Pancreas (tissue), 10 donors: Measurements from ENCODE around the gene BRINP3. TPM values are rescaled to one million over a fixed set of nuclear protein-coding genes. Genes with fewer than 3 reads are reported as not detected.

Experiments
- ATAC-seq, 4 donors: fragments of 200-7000 bp; cut with Tn5 transposase; one replicate each; pipeline versions ENCODE4 v1.8.0 to v1.9.1; 2020; ENCODE audit warnings: mild to moderate bottlenecking in 4 of 4, moderate library complexity in 4 of 4
- DNase-seq, 6 donors: peaks; one replicate each; pipeline ENCODE4 v3.0.0-alpha.2; 2020
- FAIRE-seq: peaks from 2 replicates; lab custom pipeline; 2012; peaks lifted over from hg19 to GRCh38; lab: Jason Lieb, UNC
- H3K27ac ChIP-seq, 4 donors: fragments of 200-600 bp; sonication (generic); 1 replicate in 3 of 4; 2 replicates in 1 of 4; pipeline versions ENCODE4 v1.5.0 to v1.8.0; 2020
- H3K27me3 ChIP-seq, 4 donors: fragments of 200-600 bp; one replicate each; pipeline ENCODE4 v1.8.0; 2021
- H3K36me3 ChIP-seq, 3 donors: fragments of 200-600 bp; sonication (generic) in 1 of 3; one replicate each; pipeline versions ENCODE4 v1.5.0 to v1.8.0; 2020 to 2021
- H3K4me1 ChIP-seq, 3 donors: fragments of 200-600 bp; one replicate each; pipeline ENCODE4 v1.8.0; 2021
- H3K4me3 ChIP-seq, 4 donors: fragments of 200-600 bp; sonication (generic) in 2 of 4; one replicate each; pipeline versions ENCODE4 v1.5.0 to v1.8.0; 2020 to 2021
- H3K9me3 ChIP-seq, 4 donors: fragments of 200-600 bp; one replicate each; pipeline ENCODE4 v1.8.0; 2021
- CTCF ChIP-seq, 4 donors: fragments of 200-600 bp; sonication (generic) in 3 of 4; IDR thresholded peaks; one replicate each; pipeline versions ENCODE4 v1.5.0 to v1.8.0; 2021; ENCODE audit warnings: antibody characterized with exemption in 4 of 4
- WGBS, 2 donors: extraction: QIAGEN DNeasy Blood & Tissue Kit; methylation state at CpG; one replicate each; pipeline ENCODE4 v1.1.7; 2013; 5-methylcytosine and 5-hydroxymethylcytosine counted together
- intact Hi-C, 3 donors: fragments of 100-400 bp; cut with DNase I; formaldehyde crosslinking; loops; one replicate each; pipeline versions ENCODE4 v1.11.1 to v1.14.2; 2022
- polyA plus RNA-seq, 2 donors: library from polyadenylated mRNA; stranded (reverse); fragments of 200-250 nt; gene quantifications; one replicate each; pipeline ENCODE4 v1.2.3, GENCODE V29; 2013
- total RNA-seq, 6 donors: library from RNA; stranded (reverse); fragmentation: NEBNext Ultra II Directional in 4 of 6; extraction: Animal tissue kit (Norgen Biotek cat#: 25700) in 4 of 6; gene quantifications; one replicate each; pipeline versions ENCODE4 v1.2.1 to v1.2.4, GENCODE V29; 2021 to 2023
- donor health status: healthy with polysubstance abuse.
- donor health status: DM: no; HTN: no; CAD: no; lungs with moderate emphysema.
- donor health status: DM: no; HTN: no; CAD: no.
- donor health status: control.
- donor health status: control.
- donor health status: Bipolar disorder and iron deficiency.
- donor health status: DM: yes; HTN: yes; CAD: no.
- donor health status: DM: no; HTN: no; CAD: no.
- donor health status: DM: no; HTN: no; CAD: no.
- donor health status: DM: yes; HTN: yes; CAD: no.

BRINP3 gene
- total and polyA plus RNA-seq, 8 donors, result 0.24 to 0.42 TPM; not detected in 6

DNA sequence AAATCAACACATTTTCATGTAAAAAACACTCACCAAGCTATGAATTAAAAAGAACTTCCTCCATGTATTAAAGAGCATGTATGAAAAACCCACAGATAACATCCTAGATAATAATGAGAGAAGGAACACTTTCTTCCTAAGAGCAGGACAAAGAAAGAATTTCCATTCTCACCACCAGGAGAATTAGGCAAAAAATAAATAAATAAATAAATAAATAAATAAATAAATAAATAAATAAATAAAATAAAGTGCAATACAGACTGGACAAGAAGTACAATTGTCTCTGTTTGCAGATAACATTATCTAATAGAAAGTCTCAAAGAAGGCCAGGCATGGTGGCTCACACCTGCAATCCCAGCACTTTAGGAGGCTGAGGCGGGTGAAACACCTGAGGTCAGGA lies 218.2 kb downstream of the BRINP3 start:
- no peaks in the 10 kb centered on the region for H3K4me1 ChIP-seq
- 78 to 100% methylated on average over 1 of the region's 1 CpG for WGBS, 2 donors
- no peaks in the 10 kb centered on the region for H3K36me3 ChIP-seq
- intact Hi-C loops, result no loop called here
- H3K27ac ChIP-seq, result no peak overlapping the region
- no peak for TF ChIP-seq CTCF (IDR thresholded peaks at IDR 0.05)
- no peak for ATAC-seq
- H3K27me3 ChIP-seq, result no peaks in the 10 kb centered on the region
- no peak for DNase-seq
- FAIRE-seq, result no peak
- H3K9me3 ChIP-seq, result no peaks in the 10 kb centered on the region
- no peak overlapping the region for H3K4me3 ChIP-seq

DNA sequence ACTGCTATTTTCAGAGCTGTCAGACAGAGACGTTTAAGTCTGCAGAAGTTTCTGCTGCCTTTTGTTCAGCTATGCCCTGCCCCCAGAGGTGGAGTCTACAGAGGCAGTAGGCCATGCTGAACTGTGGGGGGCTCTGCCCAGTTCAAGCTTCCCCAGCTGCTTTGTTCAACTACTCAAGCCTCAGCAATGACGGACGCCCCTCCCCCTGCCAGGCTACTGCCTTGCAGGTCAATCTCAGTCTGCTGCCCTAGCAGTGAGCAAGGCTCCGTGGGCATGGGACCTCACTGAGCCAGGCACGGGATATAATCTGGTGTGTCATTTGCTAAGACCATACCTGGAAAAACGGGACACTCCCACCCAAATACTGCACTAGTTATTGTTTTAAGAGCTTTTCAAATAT lies 219.7 kb downstream of the BRINP3 start:
- 45 to 64% methylated on average over 6 of the region's 6 CpGs for WGBS, 2 donors
- H3K9me3 ChIP-seq, result no peaks in the 10 kb centered on the region
- no peak for TF ChIP-seq CTCF (IDR thresholded peaks at IDR 0.05)
- no peaks in the 10 kb centered on the region for H3K4me1 ChIP-seq
- no peak for FAIRE-seq
- H3K4me3 ChIP-seq, result no peak overlapping the region
- H3K36me3 ChIP-seq, result no peaks in the 10 kb centered on the region
- peak in 2 of 6 donors; percentile 15 to 30 for DNase-seq
- no peak for ATAC-seq
- no peak overlapping the region for H3K27ac ChIP-seq
- intact Hi-C loops, result no loop called here
- no peaks in the 10 kb centered on the region for H3K27me3 ChIP-seq

GRCh38 chr1:190252046-190252445 lies 225.6 kb downstream of the BRINP3 start:
- Histone ChIP-seq H3K27me3 (no peaks in the 10 kb centered on the region), H3K27ac (no peak overlapping the region), H3K4me3 (no peak overlapping the region), H3K36me3 (no peaks in the 10 kb centered on the region), H3K4me1 (no peaks in the 10 kb centered on the region), H3K9me3 (no peaks in the 10 kb centered on the region)
- DNase-seq (no peak), FAIRE-seq (no peak), ATAC-seq (no peak)
- no peak for TF ChIP-seq CTCF (IDR thresholded peaks at IDR 0.05)
- intact Hi-C loops, result no loop called here

GRCh38 chr1:190250368-190250767 lies 227.3 kb downstream of the BRINP3 start:
- FAIRE-seq, result no peak
- H3K27me3 ChIP-seq, result no peaks in the 10 kb centered on the region
- no peak overlapping the region for H3K27ac ChIP-seq
- H3K9me3 ChIP-seq, result no peaks in the 10 kb centered on the region
- no peaks in the 10 kb centered on the region for H3K4me1 ChIP-seq
- DNase-seq, result no peak
- no peak for ATAC-seq
- intact Hi-C loops, result no loop called here
- H3K36me3 ChIP-seq, result no peaks in the 10 kb centered on the region
- WGBS, 2 donors, result 96 to 98% methylated on average over 2 of the region's 2 CpGs
- H3K4me3 ChIP-seq, result no peak overlapping the region
- no peak for TF ChIP-seq CTCF (IDR thresholded peaks at IDR 0.05)

DNA sequence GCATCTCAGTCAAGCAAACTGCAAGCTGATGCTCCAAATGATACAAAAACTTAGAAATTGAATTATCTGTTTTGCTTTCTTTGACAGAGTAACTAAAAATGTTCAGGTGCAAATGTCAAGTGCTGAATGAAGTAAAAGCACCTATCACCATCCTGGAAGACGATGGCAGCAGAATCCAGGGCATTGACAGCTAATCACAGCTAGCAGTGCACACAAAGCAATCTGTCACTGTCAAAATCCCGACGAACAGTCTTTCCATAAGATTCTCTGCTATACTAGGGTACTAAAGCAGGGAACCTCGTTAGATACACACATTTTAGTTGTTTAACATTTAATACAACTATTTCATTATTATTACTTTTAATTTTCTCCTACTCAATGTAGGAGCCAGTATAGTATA lies 233.3 kb downstream of the BRINP3 start:
- Histone ChIP-seq H3K4me1 (no peaks in the 10 kb centered on the region), H3K27me3 (no peaks in the 10 kb centered on the region), H3K4me3 (no peak overlapping the region), H3K36me3 (no peaks in the 10 kb centered on the region), H3K9me3 (no peaks in the 10 kb centered on the region), H3K27ac (no peak overlapping the region)
- no peak for FAIRE-seq
- intact Hi-C loops, result no loop called here
- DNase-seq, result no peak
- ATAC-seq, result no peak
- WGBS, 2 donors, result 7 to 9% methylated on average over 4 of the region's 4 CpGs
- no peak for TF ChIP-seq CTCF (IDR thresholded peaks at IDR 0.05)
